ENCODE results near the gene FASTK.

FASTK gene

GRCh38 chr7:151046603-151047573, 33.7 kb downstream of the FASTK start:
- TF ChIP-seq, protein P1, sequence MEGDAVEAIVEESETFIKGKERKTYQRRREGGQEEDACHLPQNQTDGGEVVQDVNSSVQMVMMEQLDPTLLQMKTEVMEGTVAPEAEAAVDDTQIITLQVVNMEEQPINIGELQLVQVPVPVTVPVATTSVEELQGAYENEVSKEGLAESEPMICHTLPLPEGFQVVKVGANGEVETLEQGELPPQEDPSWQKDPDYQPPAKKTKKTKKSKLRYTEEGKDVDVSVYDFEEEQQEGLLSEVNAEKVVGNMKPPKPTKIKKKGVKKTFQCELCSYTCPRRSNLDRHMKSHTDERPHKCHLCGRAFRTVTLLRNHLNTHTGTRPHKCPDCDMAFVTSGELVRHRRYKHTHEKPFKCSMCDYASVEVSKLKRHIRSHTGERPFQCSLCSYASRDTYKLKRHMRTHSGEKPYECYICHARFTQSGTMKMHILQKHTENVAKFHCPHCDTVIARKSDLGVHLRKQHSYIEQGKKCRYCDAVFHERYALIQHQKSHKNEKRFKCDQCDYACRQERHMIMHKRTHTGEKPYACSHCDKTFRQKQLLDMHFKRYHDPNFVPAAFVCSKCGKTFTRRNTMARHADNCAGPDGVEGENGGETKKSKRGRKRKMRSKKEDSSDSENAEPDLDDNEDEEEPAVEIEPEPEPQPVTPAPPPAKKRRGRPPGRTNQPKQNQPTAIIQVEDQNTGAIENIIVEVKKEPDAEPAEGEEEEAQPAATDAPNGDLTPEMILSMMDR (IDR thresholded peaks at IDR 0.05; ENCODE audit: low read length) = no peak
- no peak for TF ChIP-seq EZH2 (IDR thresholded peaks at IDR 0.05; ENCODE audit: borderline replicate concordance, low read length)
- Histone ChIP-seq H3K9me2 (ENCODE audit: low read depth, low read length) (no peaks in the 10 kb centered on the region), H3K4me3 (ENCODE audit: low read depth, low read length, poor library complexity, severe bottlenecking) (no peak overlapping the region), H3K4me1 (ENCODE audit: insufficient read depth, low read length, severe bottlenecking) (no peaks in the 10 kb centered on the region), H4K20me1 (ENCODE audit: insufficient read depth, low read length) (no peaks in the 10 kb centered on the region), H3K9ac (ENCODE audit: low read length) (no peak overlapping the region), H3K27me3 (ENCODE audit: insufficient read depth, low read length) (peaks cover 9% of the 10 kb centered on the region; the same call in 1 of the 2 replicates), H2AFZ (ENCODE audit: low read length) (no peak overlapping the region), H3K9me3 (ENCODE audit: low read length) (no peaks in the 10 kb centered on the region), H3K27ac (ENCODE audit: low read depth, low read length, poor library complexity, severe bottlenecking) (no peak overlapping the region), H3K36me3 (ENCODE audit: insufficient read depth, low read length) (peaks cover 15% of the 10 kb centered on the region), H3K79me2 (ENCODE audit: insufficient read depth, low read length) (no peaks in the 10 kb centered on the region), H3F3A (ENCODE audit: insufficient read depth, low read length) (no peaks in the 10 kb centered on the region), H3K4me2 (ENCODE audit: low read length) (no peak overlapping the region)

- Histone ChIP-seq H3K4me2 (ENCODE audit: low read length) (no peak overlapping the region), H3K27me3 (ENCODE audit: insufficient read depth, low read length) (peaks cover 9% of the 10 kb centered on the region; the same call in 1 of the 2 replicates), H3K9me2 (ENCODE audit: low read depth, low read length) (no peaks in the 10 kb centered on the region), H2AFZ (ENCODE audit: low read length) (no peak overlapping the region), H3K79me2 (ENCODE audit: insufficient read depth, low read length) (no peaks in the 10 kb centered on the region), H4K20me1 (ENCODE audit: insufficient read depth, low read length) (no peaks in the 10 kb centered on the region), H3K9me3 (ENCODE audit: low read length) (no peaks in the 10 kb centered on the region), H3K4me3 (ENCODE audit: low read depth, low read length, poor library complexity, severe bottlenecking) (no peak overlapping the region), H3K9ac (ENCODE audit: low read length) (no peak overlapping the region), H3F3A (ENCODE audit: insufficient read depth, low read length) (no peaks in the 10 kb centered on the region), H3K27ac (ENCODE audit: low read depth, low read length, poor library complexity, severe bottlenecking) (no peak overlapping the region), H3K4me1 (ENCODE audit: insufficient read depth, low read length, severe bottlenecking) (no peaks in the 10 kb centered on the region), H3K36me3 (ENCODE audit: insufficient read depth, low read length) (peaks cover 15% of the 10 kb centered on the region)
- TF ChIP-seq EZH2 (IDR thresholded peaks at IDR 0.05; ENCODE audit: borderline replicate concordance, low read length) = no peak
- TF ChIP-seq, protein P1 (IDR thresholded peaks at IDR 0.05; ENCODE audit: low read length) = no peak
These were observed 34.6 kb downstream of the FASTK start for GRCh38 chr7:151045967-151046366.

DNA sequence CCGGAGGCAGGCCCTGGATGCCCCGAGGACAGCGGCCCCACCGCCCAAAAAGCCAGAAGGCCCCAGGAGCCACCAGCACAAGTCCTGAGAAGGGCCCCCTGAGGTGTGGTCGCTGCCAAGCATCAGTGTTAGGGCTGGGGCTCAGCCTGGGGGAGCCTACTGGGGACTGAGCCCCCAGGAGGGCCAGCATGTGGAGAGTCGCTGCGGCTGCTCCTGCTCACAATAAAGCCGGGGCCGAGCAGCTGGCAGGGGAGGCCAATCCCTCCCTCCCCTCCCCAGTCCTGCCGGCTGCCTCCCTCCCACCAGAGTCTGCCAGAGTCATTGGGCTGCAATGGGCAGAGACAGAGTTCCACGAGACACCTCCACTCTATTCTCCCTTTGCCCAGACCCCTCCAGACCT, 35.3 kb downstream of the FASTK start:
- no peaks in the 10 kb centered on the region for H3K79me2 ChIP-seq (ENCODE audit: insufficient read depth, low read length)
- H3K27ac ChIP-seq (ENCODE audit: low read depth, low read length, poor library complexity, severe bottlenecking) = no peak overlapping the region
- H3F3A ChIP-seq (ENCODE audit: insufficient read depth, low read length) = no peaks in the 10 kb centered on the region
- H3K9ac ChIP-seq (ENCODE audit: low read length) = no peak overlapping the region
- no peak overlapping the region for H2AFZ ChIP-seq (ENCODE audit: low read length)
- H3K4me2 ChIP-seq (ENCODE audit: low read length) = no peak overlapping the region
- no peaks in the 10 kb centered on the region for H3K9me2 ChIP-seq (ENCODE audit: low read depth, low read length)
- no peak for TF ChIP-seq EZH2 (IDR thresholded peaks at IDR 0.05; ENCODE audit: borderline replicate concordance, low read length)
- TF ChIP-seq, protein P1 (IDR thresholded peaks at IDR 0.05; ENCODE audit: low read length) = no peak
- H3K4me1 ChIP-seq (ENCODE audit: insufficient read depth, low read length, severe bottlenecking) = no peaks in the 10 kb centered on the region
- no peak overlapping the region for H3K4me3 ChIP-seq (ENCODE audit: low read depth, low read length, poor library complexity, severe bottlenecking)
- peaks cover 15% of the 10 kb centered on the region for H3K36me3 ChIP-seq (ENCODE audit: insufficient read depth, low read length)
- no peaks in the 10 kb centered on the region for H4K20me1 ChIP-seq (ENCODE audit: insufficient read depth, low read length)
- H3K9me3 ChIP-seq (ENCODE audit: low read length) = no peaks in the 10 kb centered on the region
- H3K27me3 ChIP-seq (ENCODE audit: insufficient read depth, low read length) = peaks cover 9% of the 10 kb centered on the region; the same call in 1 of the 2 replicates

Measured in OCI-LY1 (cell line).